GM23338 (cell line): ENCODE data around the gene ACTL6B. TPM values are rescaled to one million over a fixed set of nuclear protein-coding genes. Genes with fewer than 3 reads are reported as not detected.
"Not testable (repeated sequence)": the region's sequence is repeated elsewhere in the genome, so short reads cannot be mapped to it uniquely, and the experiment has no call there.

Experiments
- ATAC-seq: fragments of 200-7000 bp; cut with Tn5 transposase; 3 replicates; pipeline ENCODE4 v1.9.1; 2020
- DNase-seq: peaks from one replicate; pipeline ENCODE4 v3.0.0-alpha.2; 2015; ENCODE audit warnings: low spot score
- H2AFZ ChIP-seq: fragments of 200-600 bp; sonication (generic); 2 replicates; pipeline ENCODE4 v1.8.0; 2016; ENCODE audit warnings: antibody characterized with exemption, mild to moderate bottlenecking, moderate library complexity
- H3F3A ChIP-seq: fragments of 200-600 bp; sonication (generic); replicated peaks from 2 replicates; pipeline ENCODE4 v1.8.0; 2017; ENCODE audit warnings: antibody characterized with exemption, mixed run types, low read depth
- H3K27ac ChIP-seq: fragments of 200-600 bp; sonication (generic); 2 replicates; pipeline ENCODE4 v1.6.1; 2016; ENCODE audit warnings: low read depth
- H3K27me3 ChIP-seq: fragments of 200-600 bp; sonication (generic); 2 replicates; pipeline ENCODE4 v1.8.0; 2016; ENCODE audit warnings: mild to moderate bottlenecking, mixed run types, moderate library complexity; ENCODE audit not compliant: insufficient read depth
- H3K36me3 ChIP-seq: fragments of 200-600 bp; sonication (generic); 2 replicates; pipeline ENCODE4 v1.8.0; 2016; ENCODE audit warnings: mild to moderate bottlenecking; ENCODE audit not compliant: insufficient read depth
- H3K4me1 ChIP-seq: fragments of 200-600 bp; sonication (generic); 2 replicates; pipeline ENCODE4 v1.8.0; 2016; ENCODE audit warnings: mild to moderate bottlenecking, moderate library complexity; ENCODE audit not compliant: insufficient read depth
- H3K4me2 ChIP-seq: fragments of 200-600 bp; sonication (generic); 2 replicates; pipeline ENCODE4 v1.7.1; 2017; ENCODE audit warnings: mixed run types
- H3K4me3 ChIP-seq: fragments of 200-600 bp; sonication (generic); 2 replicates; pipeline ENCODE4 v1.6.1; 2016; ENCODE audit warnings: mixed run types
- H3K79me2 ChIP-seq: fragments of 200-600 bp; sonication (generic); replicated peaks from 2 replicates; pipeline ENCODE4 v1.8.0; 2017; ENCODE audit warnings: mild to moderate bottlenecking; ENCODE audit not compliant: insufficient read depth
- H3K9me2 ChIP-seq: fragments of 200-600 bp; sonication (generic); 2 replicates; pipeline ENCODE4 v1.8.0; 2017; ENCODE audit not compliant: insufficient read depth
- H4K20me1 ChIP-seq: fragments of 200-600 bp; sonication (generic); replicated peaks from 2 replicates; pipeline ENCODE4 v1.8.0; 2017; ENCODE audit warnings: mild to moderate bottlenecking; ENCODE audit not compliant: insufficient read depth
- H3K27ac Mint-ChIP-seq: 2 replicates; pipeline ENCODE4 v1.8.0; 2020; ENCODE audit warnings: inconsistent platforms, mild to moderate bottlenecking, moderate library complexity, mixed read lengths
- H3K27me3 Mint-ChIP-seq: 3 replicates; pipeline ENCODE4 v1.8.0; 2022; ENCODE audit warnings: low read depth, mild to moderate bottlenecking, moderate library complexity, mixed read lengths, inconsistent platforms; ENCODE audit not compliant: insufficient read depth, poor library complexity
- H3K36me3 Mint-ChIP-seq: 3 replicates; pipeline ENCODE4 v1.8.0; 2021; ENCODE audit warnings: low read depth, mild to moderate bottlenecking, inconsistent platforms, moderate library complexity, mixed read lengths
- H3K4me1 Mint-ChIP-seq: 3 replicates; pipeline ENCODE4 v1.8.0; 2020; ENCODE audit warnings: mild to moderate bottlenecking, inconsistent platforms, mixed read lengths
- H3K4me3 Mint-ChIP-seq: 3 replicates; pipeline ENCODE4 v1.8.0; 2021; ENCODE audit warnings: moderate library complexity, mild to moderate bottlenecking, inconsistent platforms, mixed read lengths
- H3K9me3 Mint-ChIP-seq: 3 replicates; pipeline ENCODE4 v1.8.0; 2020; ENCODE audit warnings: moderate library complexity, mild to moderate bottlenecking, inconsistent platforms, mixed read lengths
- EZH2 ChIP-seq: fragments of 200-600 bp; sonication (generic); IDR thresholded peaks from one replicate; pipeline ENCODE4 v1.8.0; 2017; ENCODE audit warnings: antibody characterized with exemption, mild to moderate bottlenecking, low read depth; ENCODE audit not compliant: unreplicated experiment
- NANOG ChIP-seq: IDR thresholded peaks from 2 replicates; pipeline ENCODE4 v1.6.1; 2016; ENCODE audit warnings: antibody characterized with exemption, borderline replicate concordance
- STAT1 ChIP-seq: IDR thresholded peaks from one replicate; pipeline ENCODE4 v1.6.1; 2016; ENCODE audit warnings: antibody characterized with exemption; ENCODE audit not compliant: unreplicated experiment
- polyA plus RNA-seq: library from polyadenylated mRNA; unstranded; fragments of >200 nt; fragmentation: Nextera tagmentation; extraction: Ambion mirVana; gene quantifications from 2 replicates; pipeline ENCODE4 v1.2.1, GENCODE V29; 2016
- total RNA-seq: library from RNA; depleted of rRNA; stranded (reverse); fragments of >200 nt; shearing (Covaris generic); gene quantifications from 2 replicates; pipeline ENCODE4 v1.2.3, GENCODE V29; 2014
- TF ChIP-seq, protein P1 (sequence below): IDR thresholded peaks from one replicate; pipeline ENCODE4 v1.6.1; 2018; ENCODE audit warnings: antibody characterized with exemption; ENCODE audit not compliant: unreplicated experiment
- TF ChIP-seq, protein P2 (sequence below), 2 experiments: fragments of 200-600 bp in 1 of 2; sonication (generic) in 1 of 2; conservative IDR thresholded peaks; 2 replicates each; pipeline versions ENCODE4 v1.5.1 to v1.6.1; 2016 to 2017; ENCODE audit warnings: antibody characterized with exemption in 2 of 2, low read depth in 2 of 2, mild to moderate bottlenecking in 2 of 2, moderate library complexity in 1 of 2
- TF ChIP-seq, protein P3 (sequence below): IDR thresholded peaks from 2 replicates; pipeline ENCODE4 v1.6.1; 2016; ENCODE audit warnings: antibody characterized with exemption

The ACTL6B gene
- total and polyA plus RNA-seq, 2 experiments from 2014 or later = 0.69 to 2.5 TPM

DNA sequence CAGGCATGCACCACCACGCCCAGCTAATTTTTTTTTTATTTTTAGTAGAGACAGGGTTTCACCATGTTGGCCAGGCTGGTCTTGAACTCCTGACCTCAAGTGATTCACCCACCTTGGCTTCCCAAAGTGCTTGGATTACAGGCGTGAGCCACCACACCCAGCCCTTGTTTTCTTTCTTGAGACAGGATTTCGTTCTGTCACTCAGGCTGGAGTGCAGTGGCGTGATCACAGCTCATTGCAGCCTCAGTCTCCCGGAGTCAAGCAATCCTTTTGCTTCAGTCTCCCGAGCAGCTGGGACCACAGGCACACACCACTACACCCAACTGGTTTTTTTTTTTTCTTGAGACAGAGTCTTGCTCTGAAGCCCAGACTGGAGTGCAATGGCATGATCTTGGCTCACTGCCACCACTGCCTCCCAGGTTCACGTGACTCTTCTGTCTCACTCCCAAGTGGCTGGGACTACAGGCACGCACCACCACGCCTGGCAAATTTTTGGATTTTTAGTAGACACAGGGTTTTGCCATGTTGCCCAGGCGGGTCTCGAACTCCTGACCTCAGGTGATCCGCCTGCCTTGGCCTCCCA, 6.0 kb upstream of the ACTL6B start:
- H3K27ac Mint-ChIP-seq, H3K27me3 Mint-ChIP-seq, H4K20me1 ChIP-seq, H3K9me3 Mint-ChIP-seq, H3K36me3 ChIP-seq, H3K36me3 Mint-ChIP-seq, H3K9me2 ChIP-seq, H3K4me3 ChIP-seq, H3K27ac ChIP-seq, H3K79me2 ChIP-seq, ATAC-seq, H3K4me3 Mint-ChIP-seq, H3F3A ChIP-seq, H3K4me2 ChIP-seq, H2AFZ ChIP-seq, H3K4me1 ChIP-seq, DNase-seq, H3K4me1 Mint-ChIP-seq: not testable (repeated sequence)
- H3K27me3 ChIP-seq = peaks cover 14% of the 10 kb centered on the region; the same call in 1 of the 2 replicates

DNA sequence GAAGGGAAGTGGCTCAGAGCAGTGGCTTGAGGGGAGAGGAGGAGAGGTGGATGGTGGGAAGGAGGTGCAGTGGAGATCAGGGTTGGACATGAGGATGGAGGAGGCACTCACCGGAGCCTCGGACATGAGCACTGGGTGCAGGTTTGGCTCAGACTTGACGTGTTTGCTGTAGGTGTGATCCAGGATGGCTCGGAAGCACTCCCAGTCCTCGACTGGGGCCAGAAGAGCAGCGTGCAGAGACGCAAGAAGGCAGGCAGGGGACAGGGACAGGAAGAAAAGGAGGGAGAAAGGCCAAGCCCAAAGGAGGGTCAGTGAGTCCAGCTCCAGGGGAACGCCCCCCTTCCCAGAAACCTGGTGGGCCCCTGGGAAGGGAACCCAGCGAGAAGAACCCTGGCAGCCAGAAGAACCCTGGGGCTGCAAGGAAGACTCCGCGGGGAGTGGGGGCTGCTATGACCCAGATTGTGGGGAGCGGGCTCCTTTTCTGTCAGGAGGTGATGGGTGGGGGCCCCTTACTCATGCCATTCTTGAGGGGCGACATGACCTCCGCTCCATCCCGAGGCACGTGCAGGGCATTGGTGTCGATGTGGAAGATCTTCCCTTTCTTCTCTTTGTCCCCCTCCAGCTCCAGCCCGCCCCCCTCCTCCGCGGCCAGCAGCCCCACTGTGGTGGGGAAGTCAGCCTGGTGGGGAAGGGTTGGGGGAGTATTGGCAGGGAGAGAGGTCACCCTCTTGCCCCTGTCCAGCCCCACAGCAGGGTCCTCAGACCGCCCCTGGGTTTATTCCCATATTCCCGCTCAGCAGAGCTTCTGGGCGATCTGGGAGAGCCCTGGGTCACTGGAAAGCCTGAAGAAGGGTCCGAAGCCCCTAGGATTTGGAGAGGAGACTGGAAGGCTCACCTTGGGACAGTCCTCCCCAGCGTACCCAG, 1.1 kb downstream of the ACTL6B start:
- no peak for DNase-seq
- Mint-ChIP-seq H3K9me3 (no peaks in the 10 kb centered on the region; the same call in 2 of the 3 replicates), H3K4me1 (peaks cover 5% of the 10 kb centered on the region; the same call in 2 of the 3 replicates), H3K27me3 (peaks cover 21% of the 10 kb centered on the region), H3K36me3 (no peaks in the 10 kb centered on the region; the same call in 2 of the 3 replicates), H3K27ac (no peak overlapping the region), H3K4me3 (peak overlapping the region; percentile 35; the same call in 2 of the 3 replicates)
- H3K4me3 ChIP-seq = peak overlapping the region; percentile 59; the same call in 1 of the 2 replicates
- H3K79me2 ChIP-seq = no peaks in the 10 kb centered on the region
- no peaks in the 10 kb centered on the region for H3K9me2 ChIP-seq
- H3K4me1 ChIP-seq = no peaks in the 10 kb centered on the region; the same call in 1 of the 2 replicates
- no peaks in the 10 kb centered on the region for H4K20me1 ChIP-seq
- no peak overlapping the region for H3K27ac ChIP-seq
- H3K36me3 ChIP-seq = no peaks in the 10 kb centered on the region
- H3F3A ChIP-seq = no peaks in the 10 kb centered on the region
- TF ChIP-seq, protein P1, sequence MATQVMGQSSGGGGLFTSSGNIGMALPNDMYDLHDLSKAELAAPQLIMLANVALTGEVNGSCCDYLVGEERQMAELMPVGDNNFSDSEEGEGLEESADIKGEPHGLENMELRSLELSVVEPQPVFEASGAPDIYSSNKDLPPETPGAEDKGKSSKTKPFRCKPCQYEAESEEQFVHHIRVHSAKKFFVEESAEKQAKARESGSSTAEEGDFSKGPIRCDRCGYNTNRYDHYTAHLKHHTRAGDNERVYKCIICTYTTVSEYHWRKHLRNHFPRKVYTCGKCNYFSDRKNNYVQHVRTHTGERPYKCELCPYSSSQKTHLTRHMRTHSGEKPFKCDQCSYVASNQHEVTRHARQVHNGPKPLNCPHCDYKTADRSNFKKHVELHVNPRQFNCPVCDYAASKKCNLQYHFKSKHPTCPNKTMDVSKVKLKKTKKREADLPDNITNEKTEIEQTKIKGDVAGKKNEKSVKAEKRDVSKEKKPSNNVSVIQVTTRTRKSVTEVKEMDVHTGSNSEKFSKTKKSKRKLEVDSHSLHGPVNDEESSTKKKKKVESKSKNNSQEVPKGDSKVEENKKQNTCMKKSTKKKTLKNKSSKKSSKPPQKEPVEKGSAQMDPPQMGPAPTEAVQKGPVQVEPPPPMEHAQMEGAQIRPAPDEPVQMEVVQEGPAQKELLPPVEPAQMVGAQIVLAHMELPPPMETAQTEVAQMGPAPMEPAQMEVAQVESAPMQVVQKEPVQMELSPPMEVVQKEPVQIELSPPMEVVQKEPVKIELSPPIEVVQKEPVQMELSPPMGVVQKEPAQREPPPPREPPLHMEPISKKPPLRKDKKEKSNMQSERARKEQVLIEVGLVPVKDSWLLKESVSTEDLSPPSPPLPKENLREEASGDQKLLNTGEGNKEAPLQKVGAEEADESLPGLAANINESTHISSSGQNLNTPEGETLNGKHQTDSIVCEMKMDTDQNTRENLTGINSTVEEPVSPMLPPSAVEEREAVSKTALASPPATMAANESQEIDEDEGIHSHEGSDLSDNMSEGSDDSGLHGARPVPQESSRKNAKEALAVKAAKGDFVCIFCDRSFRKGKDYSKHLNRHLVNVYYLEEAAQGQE = no peak
- TF ChIP-seq, protein P2, sequence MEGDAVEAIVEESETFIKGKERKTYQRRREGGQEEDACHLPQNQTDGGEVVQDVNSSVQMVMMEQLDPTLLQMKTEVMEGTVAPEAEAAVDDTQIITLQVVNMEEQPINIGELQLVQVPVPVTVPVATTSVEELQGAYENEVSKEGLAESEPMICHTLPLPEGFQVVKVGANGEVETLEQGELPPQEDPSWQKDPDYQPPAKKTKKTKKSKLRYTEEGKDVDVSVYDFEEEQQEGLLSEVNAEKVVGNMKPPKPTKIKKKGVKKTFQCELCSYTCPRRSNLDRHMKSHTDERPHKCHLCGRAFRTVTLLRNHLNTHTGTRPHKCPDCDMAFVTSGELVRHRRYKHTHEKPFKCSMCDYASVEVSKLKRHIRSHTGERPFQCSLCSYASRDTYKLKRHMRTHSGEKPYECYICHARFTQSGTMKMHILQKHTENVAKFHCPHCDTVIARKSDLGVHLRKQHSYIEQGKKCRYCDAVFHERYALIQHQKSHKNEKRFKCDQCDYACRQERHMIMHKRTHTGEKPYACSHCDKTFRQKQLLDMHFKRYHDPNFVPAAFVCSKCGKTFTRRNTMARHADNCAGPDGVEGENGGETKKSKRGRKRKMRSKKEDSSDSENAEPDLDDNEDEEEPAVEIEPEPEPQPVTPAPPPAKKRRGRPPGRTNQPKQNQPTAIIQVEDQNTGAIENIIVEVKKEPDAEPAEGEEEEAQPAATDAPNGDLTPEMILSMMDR (conservative IDR thresholded peaks at IDR 0.05; ENCODE audit: low read depth in 2 of 2) = no peak
- no peak for TF ChIP-seq EZH2
- TF ChIP-seq NANOG = no peak
- TF ChIP-seq STAT1 = no peak
- TF ChIP-seq, protein P3, sequence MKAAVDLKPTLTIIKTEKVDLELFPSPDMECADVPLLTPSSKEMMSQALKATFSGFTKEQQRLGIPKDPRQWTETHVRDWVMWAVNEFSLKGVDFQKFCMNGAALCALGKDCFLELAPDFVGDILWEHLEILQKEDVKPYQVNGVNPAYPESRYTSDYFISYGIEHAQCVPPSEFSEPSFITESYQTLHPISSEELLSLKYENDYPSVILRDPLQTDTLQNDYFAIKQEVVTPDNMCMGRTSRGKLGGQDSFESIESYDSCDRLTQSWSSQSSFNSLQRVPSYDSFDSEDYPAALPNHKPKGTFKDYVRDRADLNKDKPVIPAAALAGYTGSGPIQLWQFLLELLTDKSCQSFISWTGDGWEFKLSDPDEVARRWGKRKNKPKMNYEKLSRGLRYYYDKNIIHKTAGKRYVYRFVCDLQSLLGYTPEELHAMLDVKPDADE = no peak
- peak overlapping the region; percentile 78 for H3K4me2 ChIP-seq
- H2AFZ ChIP-seq = peak overlapping the region; percentile 81; the same call in 1 of the 2 replicates
- H3K27me3 ChIP-seq = peaks cover 41% of the 10 kb centered on the region
- no peak; the same call in 2 of the 3 replicates for ATAC-seq
